Activated T-helper 1 cell treated with anti-CD3 and anti-CD28 coated beads, Interleukin-12 subunit alpha, Interleukin-12 subunit beta, Interleukin-2, Interleukin-4 antibody, amounts not matched to agents 30 ng/mL and 10 ng/mL and 1 ng/mL, durations not matched to agents 14 hours and 24 hours and 36 hours (primary cell): ENCODE measurements around the gene ESYT1. TPM values are rescaled to one million over a fixed set of nuclear protein-coding genes. Genes with fewer than 3 reads are reported as not detected.

Source experiments
- DNase-seq: peaks from one replicate; pipeline ENCODE4 v3.0.0; 2021; ENCODE audit warnings: low spot score
- H3K27ac Mint-ChIP-seq: one replicate; pipeline ENCODE4 v1.8.0; 2021; ENCODE audit warnings: mild to moderate bottlenecking, mixed read lengths
- H3K27me3 Mint-ChIP-seq: one replicate; pipeline ENCODE4 v1.8.0; 2022; ENCODE audit warnings: mild to moderate bottlenecking, moderate library complexity, mixed read lengths; ENCODE audit not compliant: insufficient read depth
- H3K36me3 Mint-ChIP-seq: one replicate; pipeline ENCODE4 v1.8.0; 2021; ENCODE audit warnings: low read depth, mixed read lengths
- H3K4me1 Mint-ChIP-seq: one replicate; pipeline ENCODE4 v1.8.0; 2021; ENCODE audit warnings: low read depth, mixed read lengths
- H3K4me3 Mint-ChIP-seq: one replicate; pipeline ENCODE4 v1.8.0; 2021; ENCODE audit warnings: mild to moderate bottlenecking, moderate library complexity, mixed read lengths
- H3K9me3 Mint-ChIP-seq: one replicate; pipeline ENCODE4 v1.8.0; 2021; ENCODE audit warnings: mixed read lengths
- intact Hi-C: fragments of 100-400 bp; cut with micrococcal nuclease; formaldehyde crosslinking; loops from one replicate; pipeline ENCODE4 v1.15.1; 2024
- total RNA-seq: library from RNA; stranded (reverse); gene quantifications from 2 replicates; pipeline ENCODE4 v1.2.3, GENCODE V29; 2022

The ESYT1 gene, protein sequence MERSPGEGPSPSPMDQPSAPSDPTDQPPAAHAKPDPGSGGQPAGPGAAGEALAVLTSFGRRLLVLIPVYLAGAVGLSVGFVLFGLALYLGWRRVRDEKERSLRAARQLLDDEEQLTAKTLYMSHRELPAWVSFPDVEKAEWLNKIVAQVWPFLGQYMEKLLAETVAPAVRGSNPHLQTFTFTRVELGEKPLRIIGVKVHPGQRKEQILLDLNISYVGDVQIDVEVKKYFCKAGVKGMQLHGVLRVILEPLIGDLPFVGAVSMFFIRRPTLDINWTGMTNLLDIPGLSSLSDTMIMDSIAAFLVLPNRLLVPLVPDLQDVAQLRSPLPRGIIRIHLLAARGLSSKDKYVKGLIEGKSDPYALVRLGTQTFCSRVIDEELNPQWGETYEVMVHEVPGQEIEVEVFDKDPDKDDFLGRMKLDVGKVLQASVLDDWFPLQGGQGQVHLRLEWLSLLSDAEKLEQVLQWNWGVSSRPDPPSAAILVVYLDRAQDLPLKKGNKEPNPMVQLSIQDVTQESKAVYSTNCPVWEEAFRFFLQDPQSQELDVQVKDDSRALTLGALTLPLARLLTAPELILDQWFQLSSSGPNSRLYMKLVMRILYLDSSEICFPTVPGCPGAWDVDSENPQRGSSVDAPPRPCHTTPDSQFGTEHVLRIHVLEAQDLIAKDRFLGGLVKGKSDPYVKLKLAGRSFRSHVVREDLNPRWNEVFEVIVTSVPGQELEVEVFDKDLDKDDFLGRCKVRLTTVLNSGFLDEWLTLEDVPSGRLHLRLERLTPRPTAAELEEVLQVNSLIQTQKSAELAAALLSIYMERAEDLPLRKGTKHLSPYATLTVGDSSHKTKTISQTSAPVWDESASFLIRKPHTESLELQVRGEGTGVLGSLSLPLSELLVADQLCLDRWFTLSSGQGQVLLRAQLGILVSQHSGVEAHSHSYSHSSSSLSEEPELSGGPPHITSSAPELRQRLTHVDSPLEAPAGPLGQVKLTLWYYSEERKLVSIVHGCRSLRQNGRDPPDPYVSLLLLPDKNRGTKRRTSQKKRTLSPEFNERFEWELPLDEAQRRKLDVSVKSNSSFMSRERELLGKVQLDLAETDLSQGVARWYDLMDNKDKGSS
- total RNA-seq: 159 and 161 TPM in 2 replicates

DNA sequence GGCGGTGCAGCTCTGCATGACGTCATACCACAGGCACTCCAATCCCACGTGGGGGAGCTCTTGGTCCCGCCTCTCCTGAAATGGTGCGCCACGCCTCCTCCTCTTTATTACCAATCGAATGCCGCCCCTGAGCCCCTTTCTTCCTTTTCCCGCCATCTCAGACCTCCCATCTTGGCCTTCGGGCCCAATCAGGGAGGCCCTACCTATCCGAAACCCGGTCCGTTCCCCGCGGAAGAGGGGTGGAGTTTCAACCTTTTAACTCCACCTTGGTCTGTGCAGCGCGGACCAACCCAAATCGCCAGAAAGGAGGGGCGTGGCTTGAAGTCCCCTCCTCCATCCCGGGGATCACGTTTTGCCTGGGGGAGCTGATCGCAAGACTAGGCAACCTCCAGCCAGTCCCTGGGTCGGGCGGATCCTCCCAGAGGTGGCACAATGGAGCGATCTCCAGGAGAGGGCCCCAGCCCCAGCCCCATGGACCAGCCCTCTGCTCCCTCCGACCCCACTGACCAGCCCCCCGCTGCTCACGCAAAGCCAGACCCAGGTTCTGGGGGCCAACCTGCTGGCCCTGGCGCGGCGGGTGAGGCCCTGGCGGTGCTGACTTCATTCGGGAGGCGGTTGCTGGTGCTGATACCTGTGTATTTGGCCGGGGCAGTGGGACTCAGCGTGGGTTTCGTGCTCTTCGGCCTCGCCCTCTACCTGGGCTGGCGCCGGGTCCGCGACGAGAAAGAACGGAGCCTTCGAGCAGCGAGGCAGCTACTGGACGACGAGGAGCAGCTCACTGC, at the start of gene ESYT1:
Gene ESYT1 (plus strand): TSS at position 380 of the 782 bp plus-strand sequence. CDS start 53 bp downstream, at position 433.
- intact Hi-C loops: loop anchor here (1.0 to 2.0 kb wide), 5 partner anchors 24 to 341 kb away; partner anchors contain the start of genes ANKRD52, MYL6B, SARNP and SPRYD4
- Mint-ChIP-seq H3K4me1 (peaks cover 62% of the 10 kb centered on the region), H3K36me3 (peaks cover 29% of the 10 kb centered on the region)

GRCh38 chr12:56078427-56078826, 49.6 kb upstream of the ESYT1 start:
- no peak for DNase-seq
- H3K4me1 Mint-ChIP-seq: peaks cover 13% of the 10 kb centered on the region
- no peak overlapping the region for H3K27ac Mint-ChIP-seq
- no peaks in the 10 kb centered on the region for H3K36me3 Mint-ChIP-seq
- no peaks in the 10 kb centered on the region for H3K9me3 Mint-ChIP-seq
- H3K4me3 Mint-ChIP-seq: peak overlapping the region; percentile 80
- H3K27me3 Mint-ChIP-seq: peaks cover 24% of the 10 kb centered on the region
- intact Hi-C loops: no loop called here

More for the DNA sequence above, at the start of gene ESYT1:
- Mint-ChIP-seq H3K27me3 (no peaks in the 10 kb centered on the region), H3K27ac (peak within 1 kb of the TSS; percentile 94), H3K9me3 (no peaks in the 10 kb centered on the region), H3K4me3 (peak within 1 kb of the TSS; percentile 97)
- DNase-seq: peak; percentile 98

- H3K36me3 Mint-ChIP-seq: no peaks in the 10 kb centered on the region
These were observed 48.9 kb upstream of the ESYT1 start for GRCh38 chr12:56078931-56079722.

DNA sequence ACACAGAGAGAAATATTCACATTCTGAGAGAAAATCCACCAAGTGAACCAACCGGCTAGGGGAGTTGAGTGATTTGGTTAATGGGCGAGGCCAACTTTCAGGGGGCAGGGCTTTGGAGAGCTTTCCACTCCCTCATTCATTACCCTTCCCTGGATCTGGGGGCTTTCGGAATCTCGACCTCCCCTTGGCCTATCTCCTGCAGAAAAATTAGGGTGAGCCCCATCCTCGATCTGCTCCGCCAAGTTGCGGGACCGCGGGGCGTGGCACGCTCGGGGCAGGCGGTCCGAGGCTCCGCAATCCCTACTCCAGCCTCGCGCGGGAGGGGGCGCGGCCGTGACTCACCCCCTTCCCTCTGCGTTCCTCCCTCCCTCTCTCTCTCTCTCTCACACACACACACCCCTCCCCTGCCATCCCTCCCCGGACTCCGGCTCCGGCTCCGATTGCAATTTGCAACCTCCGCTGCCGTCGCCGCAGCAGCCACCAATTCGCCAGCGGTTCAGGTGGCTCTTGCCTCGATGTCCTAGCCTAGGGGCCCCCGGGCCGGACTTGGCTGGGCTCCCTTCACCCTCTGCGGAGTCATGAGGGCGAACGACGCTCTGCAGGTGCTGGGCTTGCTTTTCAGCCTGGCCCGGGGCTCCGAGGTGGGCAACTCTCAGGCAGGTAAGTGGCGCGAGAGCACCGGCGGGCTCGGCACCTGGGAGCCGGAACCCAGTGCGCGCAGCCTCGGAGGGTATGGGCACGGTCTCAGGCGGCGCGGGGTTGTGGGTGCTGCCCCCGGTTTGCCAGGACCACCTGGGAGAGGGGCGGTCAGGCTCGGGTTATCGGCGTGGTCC, 48.1 kb upstream of the ESYT1 start, which contains the start of gene ERBB3:
Gene ERBB3 (plus strand): TSS at position 443 of the 833 bp plus-strand sequence. CDS start 136 bp downstream, at position 579.
- Mint-ChIP-seq H3K4me1 (peaks cover 14% of the 10 kb centered on the region), H3K4me3 (peak within 1 kb of the TSS; percentile 80), H3K27ac (peak within 1 kb of the TSS; percentile 44), H3K27me3 (peaks cover 27% of the 10 kb centered on the region), H3K9me3 (no peaks in the 10 kb centered on the region), H3K36me3 (no peaks in the 10 kb centered on the region)
- intact Hi-C loops: loop anchor here (1.0 kb wide), 2 partner anchors 24 to 33 kb away; partner anchors contain the start of gene PA2G4
- peak; percentile 53 for DNase-seq

More at GRCh38 chr12:56078931-56079722, 48.9 kb upstream of the ESYT1 start:
- H3K9me3 Mint-ChIP-seq: no peaks in the 10 kb centered on the region
- DNase-seq: peak; percentile 25
- peak overlapping the region; percentile 44 for H3K27ac Mint-ChIP-seq
- peaks cover 25% of the 10 kb centered on the region for H3K27me3 Mint-ChIP-seq
- peak overlapping the region; percentile 80 for H3K4me3 Mint-ChIP-seq
- intact Hi-C loops: loop anchor here (1.0 kb wide), 2 partner anchors 25 to 32 kb away; partner anchors contain the start of gene PA2G4
- H3K4me1 Mint-ChIP-seq: peaks cover 13% of the 10 kb centered on the region

GRCh38 chr12:56080556-56081138, 47.4 kb upstream of the ESYT1 start:
- DNase-seq: no peak
- Mint-ChIP-seq H3K36me3 (no peaks in the 10 kb centered on the region), H3K27me3 (peaks cover 29% of the 10 kb centered on the region), H3K4me3 (peak overlapping the region; percentile 63), H3K27ac (no peak overlapping the region), H3K9me3 (no peaks in the 10 kb centered on the region), H3K4me1 (peaks cover 18% of the 10 kb centered on the region)
- intact Hi-C loops: no loop called here

DNA sequence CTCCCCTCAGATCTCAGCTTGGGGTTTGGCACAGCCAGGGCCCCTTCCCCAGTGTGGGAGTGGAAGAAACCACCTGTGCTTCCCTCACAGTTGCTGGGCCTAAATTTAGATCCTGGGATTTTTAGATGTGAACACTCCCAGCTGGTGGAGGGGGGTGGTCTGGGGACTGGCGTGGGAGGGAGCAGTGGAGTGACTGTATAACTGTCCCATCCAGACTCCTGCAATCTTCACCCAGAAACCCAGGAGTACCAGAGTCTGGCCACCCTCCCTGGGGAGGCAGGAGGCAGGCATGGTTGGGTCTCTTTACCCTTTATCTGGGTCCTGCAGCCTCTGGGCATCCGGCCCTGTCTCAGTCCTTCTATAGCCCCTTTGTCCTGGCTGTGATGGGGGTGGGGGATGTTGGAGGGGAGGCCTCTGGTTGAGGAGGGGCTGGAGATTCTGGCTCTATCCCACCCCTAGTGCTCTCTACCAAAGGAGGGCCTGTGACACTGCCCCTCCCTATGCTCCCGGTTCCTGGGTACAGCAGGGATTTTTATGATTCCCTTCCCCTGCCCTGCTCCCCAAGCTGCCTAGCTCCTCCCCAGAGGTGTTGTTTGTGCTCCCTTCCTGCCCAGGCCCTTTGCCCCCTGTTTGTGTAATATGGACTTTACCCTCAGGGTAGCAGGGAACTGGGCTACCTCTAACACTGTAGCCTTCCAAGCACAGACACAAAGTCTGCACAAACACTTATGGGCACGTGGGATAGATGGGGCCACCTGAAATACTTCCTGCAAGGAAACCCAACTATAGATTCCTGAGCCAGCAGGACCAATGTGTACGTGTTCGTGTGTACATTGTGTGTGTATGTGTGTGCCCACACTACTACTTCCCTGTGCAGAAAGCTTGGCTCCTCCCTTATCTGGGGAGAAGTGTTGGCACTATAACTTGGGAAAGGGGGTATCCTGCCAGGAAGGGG, 46.4 kb upstream of the ESYT1 start:
- peak overlapping the region; percentile 63 for H3K4me3 Mint-ChIP-seq
- no peak for DNase-seq
- no peaks in the 10 kb centered on the region for H3K36me3 Mint-ChIP-seq
- intact Hi-C loops: no loop called here
- H3K27me3 Mint-ChIP-seq: peaks cover 29% of the 10 kb centered on the region
- H3K4me1 Mint-ChIP-seq: peaks cover 18% of the 10 kb centered on the region
- H3K9me3 Mint-ChIP-seq: no peaks in the 10 kb centered on the region
- no peak overlapping the region for H3K27ac Mint-ChIP-seq

- peaks cover 18% of the 10 kb centered on the region for H3K4me1 Mint-ChIP-seq
These were observed 45.7 kb upstream of the ESYT1 start for GRCh38 chr12:56082382-56082781.

DNA sequence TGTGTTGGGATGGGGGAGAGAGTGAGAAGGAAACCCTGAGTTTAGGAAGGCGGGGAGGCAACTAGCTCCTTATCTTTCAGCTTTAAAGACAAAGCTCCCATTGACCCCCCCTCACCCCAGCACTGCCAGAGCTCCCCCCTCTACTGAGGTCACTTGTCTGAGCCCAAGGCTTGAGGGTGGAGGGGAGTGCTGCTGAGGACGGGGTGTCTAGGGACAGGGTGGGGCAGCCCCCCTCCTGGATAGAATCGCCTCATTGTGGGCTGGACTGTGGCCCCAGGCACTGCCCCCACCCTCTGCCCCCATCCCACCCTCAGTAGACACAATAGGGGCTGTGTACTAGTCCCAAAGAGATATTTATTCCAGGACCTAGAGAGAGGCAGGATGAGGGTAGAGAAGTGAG, 45.1 kb upstream of the ESYT1 start:
- Mint-ChIP-seq H3K4me3 (no peak overlapping the region), H3K36me3 (no peaks in the 10 kb centered on the region), H3K27ac (no peak overlapping the region), H3K4me1 (peaks cover 18% of the 10 kb centered on the region), H3K27me3 (peaks cover 27% of the 10 kb centered on the region), H3K9me3 (no peaks in the 10 kb centered on the region)
- intact Hi-C loops: no loop called here
- DNase-seq: no peak

More at GRCh38 chr12:56082382-56082781, 45.7 kb upstream of the ESYT1 start:
- Mint-ChIP-seq H3K9me3 (no peaks in the 10 kb centered on the region), H3K36me3 (no peaks in the 10 kb centered on the region), H3K27me3 (peaks cover 29% of the 10 kb centered on the region), H3K4me3 (no peak overlapping the region), H3K27ac (no peak overlapping the region)
- DNase-seq: no peak
- intact Hi-C loops: no loop called here

DNA sequence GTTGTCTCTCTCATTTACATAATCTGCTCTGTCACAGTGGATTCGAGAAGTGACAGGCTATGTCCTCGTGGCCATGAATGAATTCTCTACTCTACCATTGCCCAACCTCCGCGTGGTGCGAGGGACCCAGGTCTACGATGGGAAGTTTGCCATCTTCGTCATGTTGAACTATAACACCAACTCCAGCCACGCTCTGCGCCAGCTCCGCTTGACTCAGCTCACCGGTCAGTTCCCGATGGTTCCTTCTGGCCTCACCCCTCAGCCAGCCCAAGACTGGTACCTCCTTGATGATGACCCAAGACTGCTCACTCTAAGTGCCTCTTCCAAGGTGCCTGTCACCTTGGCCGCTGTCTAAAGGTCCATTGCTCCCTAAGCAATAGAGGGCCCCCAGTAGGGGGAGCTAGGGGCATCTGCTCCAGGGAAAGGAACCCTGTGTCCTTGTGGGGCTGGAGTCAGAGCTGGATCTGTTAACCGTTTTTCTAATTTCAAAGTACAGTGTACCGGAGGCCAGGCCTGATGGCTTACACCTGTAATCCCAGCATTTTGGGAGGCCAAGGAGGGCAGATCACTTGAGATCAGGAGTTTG, 43.0 kb upstream of the ESYT1 start:
- DNase-seq: peak; percentile 17
- Mint-ChIP-seq H3K4me1 (peaks cover 13% of the 10 kb centered on the region), H3K36me3 (no peaks in the 10 kb centered on the region), H3K9me3 (no peaks in the 10 kb centered on the region), H3K27me3 (peaks cover 18% of the 10 kb centered on the region), H3K4me3 (no peak overlapping the region), H3K27ac (no peak overlapping the region)
- intact Hi-C loops: no loop called here
